Panc1 (cell line): ENCODE data around the gene UCHL3. TPM values are rescaled to one million over a fixed set of nuclear protein-coding genes. Genes with fewer than 3 reads are reported as not detected.

Source experiments
- ATAC-seq: fragments of 200-7000 bp; cut with Tn5 transposase; 2 replicates; pipeline ENCODE4 v1.9.1; 2020; ENCODE audit warnings: mild to moderate bottlenecking, moderate library complexity
- BruUV-seq: library from RNA; stranded (reverse); fragments of 400-500 nt; replicated peaks from 2 replicates; lab custom pipeline; 2021; lab: Mats Ljungman, UMichigan
- CTCF ChIA-PET: fragments of 300-600 bp; sonication (Branson Sonifier 250); formaldehyde crosslinking; loops from one replicate; lab custom pipeline; 2022; ENCODE audit warnings: antibody characterized with exemption; lab: Charles Lee
- POLR2A ChIA-PET: fragments of 300-600 bp; sonication (Branson Sonifier 250); formaldehyde crosslinking; loops from one replicate; lab custom pipeline; 2022; ENCODE audit warnings: antibody characterized with exemption; lab: Charles Lee
- DNase-seq: peaks from one replicate; pipeline ENCODE4 v3.0.0-alpha.2; 2010; ENCODE audit warnings: low read depth, low spot score
- H3K27ac ChIP-seq: 2 replicates; pipeline ENCODE4 v1.5.1; 2011; ENCODE audit warnings: mild to moderate bottlenecking, low read length, inconsistent platforms
- H3K27me3 ChIP-seq: fragments of 200-500 bp; sonication (Bioruptor generic); 2 replicates; pipeline ENCODE4 v1.6.0; 2014; ENCODE audit warnings: low read length, inconsistent platforms; ENCODE audit not compliant: control insufficient read depth, insufficient read depth
- H3K36me3 ChIP-seq: fragments of 200-500 bp; sonication (Bioruptor generic); 2 replicates; pipeline ENCODE4 v1.5.1; 2014; ENCODE audit warnings: inconsistent platforms, mild to moderate bottlenecking, low read length, moderate library complexity; ENCODE audit not compliant: control insufficient read depth, insufficient read depth
- H3K4me1 ChIP-seq: 2 replicates; pipeline ENCODE4 v1.5.1; 2011; ENCODE audit warnings: inconsistent platforms, mild to moderate bottlenecking, low read length, moderate library complexity; ENCODE audit not compliant: control insufficient read depth, insufficient read depth
- H3K4me3 ChIP-seq, 2 experiments: 2 replicates each; pipeline ENCODE4 v1.5.1; 2011 to 2012; ENCODE audit warnings: low read depth in 2 of 2, low read length in 2 of 2, mild to moderate bottlenecking in 2 of 2, inconsistent platforms in 1 of 2, moderate library complexity in 1 of 2
- H3K9me3 ChIP-seq: fragments of 200-500 bp; sonication (Bioruptor generic); 2 replicates; pipeline ENCODE4 v1.5.1; 2014; ENCODE audit warnings: low read depth, mild to moderate bottlenecking, inconsistent platforms, low read length, moderate library complexity; ENCODE audit not compliant: control insufficient read depth, insufficient read depth
- POLR2AphosphoS5 ChIP-seq: IDR thresholded peaks from 2 replicates; pipeline ENCODE4 v1.6.1; 2012; ENCODE audit warnings: mild to moderate bottlenecking, low read depth, low read length, moderate library complexity
- SIN3A ChIP-seq: IDR thresholded peaks from 2 replicates; pipeline ENCODE4 v1.6.1; 2012; ENCODE audit warnings: low read depth, mild to moderate bottlenecking, low read length, moderate library complexity, borderline replicate concordance; ENCODE audit not compliant: insufficient read depth
- TCF7L2 ChIP-seq: IDR thresholded peaks from 2 replicates; pipeline ENCODE4 v1.6.1; 2011; ENCODE audit warnings: mild to moderate bottlenecking, low read depth, low read length, inconsistent platforms
- in situ Hi-C: cut with HindIII; loops from 2 replicates; pipeline ENCODE4 v1.10.0; 2016; ENCODE audit warnings: low sequenced_read_pairs, low pct_unique_long_range_greater_than_20kb
- intact Hi-C: fragments of 100-400 bp; cut with micrococcal nuclease; formaldehyde crosslinking; loops from one replicate; pipeline ENCODE4 v1.10.0; 2022; ENCODE audit not compliant: unreplicated experiment
- total RNA-seq: library from RNA; stranded (reverse); gene quantifications from one replicate; pipeline ENCODE4 v1.2.1, GENCODE V29; 2021; ENCODE audit not compliant: unreplicated experiment
- TF ChIP-seq, protein P1 (sequence below): fragments of 450-650 bp; IDR thresholded peaks from 2 replicates; pipeline ENCODE4 v1.5.1; 2017; ENCODE audit warnings: mild to moderate bottlenecking
- TF ChIP-seq, protein P2 (sequence below), 2 experiments: IDR thresholded peaks; 2 replicates each; pipeline ENCODE4 v1.6.1; 2011 to 2012; ENCODE audit warnings: low read depth in 2 of 2, control low read depth in 1 of 2, low read length in 1 of 2, mild to moderate bottlenecking in 1 of 2, moderate library complexity in 1 of 2; ENCODE audit not compliant: insufficient read depth in 1 of 2

UCHL3 gene
- total RNA-seq, 1 experiment from 2014 or later, result 29.3 TPM

DNA sequence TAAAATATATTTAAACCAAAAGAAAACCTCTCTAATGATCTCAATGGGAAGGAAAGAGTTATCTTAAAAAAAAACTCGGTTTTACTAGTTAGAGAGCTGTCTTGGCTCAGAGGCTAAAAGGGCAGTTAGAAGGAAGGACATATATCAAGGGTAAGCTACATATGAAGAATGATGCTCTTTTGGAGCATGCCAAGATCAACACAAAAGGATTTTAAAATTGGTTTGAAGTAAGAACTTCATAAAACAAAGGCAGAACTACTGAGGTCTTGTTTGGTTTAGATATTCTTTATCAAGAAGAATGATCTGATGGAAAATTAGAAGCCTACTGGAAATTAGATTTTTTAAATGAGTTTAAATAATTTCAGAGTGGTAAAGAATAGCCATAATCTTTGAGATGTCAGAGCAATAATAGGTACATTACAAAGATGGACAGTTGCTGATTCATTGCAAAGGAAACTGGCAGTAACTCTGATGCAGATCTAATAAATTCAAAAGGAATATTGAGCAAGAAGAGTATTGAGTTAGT lies 47.1 kb downstream of the UCHL3 start:
- POLR2A ChIA-PET, result no interaction called here

DNA sequence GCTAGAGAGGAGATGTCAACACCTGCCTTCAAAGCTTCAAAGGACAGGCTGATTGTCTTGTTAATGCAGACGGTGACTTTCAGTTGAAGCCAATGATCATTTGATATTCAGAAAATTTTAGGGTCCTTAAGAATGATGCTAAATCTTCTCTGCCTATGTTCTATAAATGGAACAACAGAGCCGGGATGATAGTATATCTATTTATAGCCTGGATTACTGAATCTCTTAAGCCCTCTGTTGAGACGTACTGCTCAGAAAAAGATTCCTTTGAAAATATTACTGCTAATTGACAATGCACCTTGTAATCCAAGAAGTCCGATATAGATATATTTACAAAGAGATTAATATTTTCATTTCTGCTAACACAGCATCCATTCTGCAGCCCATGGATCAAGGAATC lies 50.8 kb downstream of the UCHL3 start:
- H3K4me1 ChIP-seq, result no peaks in the 10 kb centered on the region
- no TSS peak for BruUV-seq

More for the DNA sequence above, 47.1 kb downstream of the UCHL3 start:
- intact Hi-C loops (no loop called here), in situ Hi-C loops (no loop called here)
- Histone ChIP-seq H3K4me1 (no peaks in the 10 kb centered on the region), H3K27me3 (no peaks in the 10 kb centered on the region), H3K9me3 (no peaks in the 10 kb centered on the region), H3K27ac (no peak overlapping the region), H3K4me3 (no peak overlapping the region), H3K36me3 (no peaks in the 10 kb centered on the region; the same call in 1 of the 2 replicates)
- BruUV-seq, result no TSS peak
- DNase-seq (no peak), ATAC-seq (no peak)
- TF ChIP-seq, protein P1, sequence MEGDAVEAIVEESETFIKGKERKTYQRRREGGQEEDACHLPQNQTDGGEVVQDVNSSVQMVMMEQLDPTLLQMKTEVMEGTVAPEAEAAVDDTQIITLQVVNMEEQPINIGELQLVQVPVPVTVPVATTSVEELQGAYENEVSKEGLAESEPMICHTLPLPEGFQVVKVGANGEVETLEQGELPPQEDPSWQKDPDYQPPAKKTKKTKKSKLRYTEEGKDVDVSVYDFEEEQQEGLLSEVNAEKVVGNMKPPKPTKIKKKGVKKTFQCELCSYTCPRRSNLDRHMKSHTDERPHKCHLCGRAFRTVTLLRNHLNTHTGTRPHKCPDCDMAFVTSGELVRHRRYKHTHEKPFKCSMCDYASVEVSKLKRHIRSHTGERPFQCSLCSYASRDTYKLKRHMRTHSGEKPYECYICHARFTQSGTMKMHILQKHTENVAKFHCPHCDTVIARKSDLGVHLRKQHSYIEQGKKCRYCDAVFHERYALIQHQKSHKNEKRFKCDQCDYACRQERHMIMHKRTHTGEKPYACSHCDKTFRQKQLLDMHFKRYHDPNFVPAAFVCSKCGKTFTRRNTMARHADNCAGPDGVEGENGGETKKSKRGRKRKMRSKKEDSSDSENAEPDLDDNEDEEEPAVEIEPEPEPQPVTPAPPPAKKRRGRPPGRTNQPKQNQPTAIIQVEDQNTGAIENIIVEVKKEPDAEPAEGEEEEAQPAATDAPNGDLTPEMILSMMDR, result no peak
- TF ChIP-seq SIN3A (no peak), POLR2AphosphoS5 (no peak), TCF7L2 (no peak)
- TF ChIP-seq, protein P2, sequence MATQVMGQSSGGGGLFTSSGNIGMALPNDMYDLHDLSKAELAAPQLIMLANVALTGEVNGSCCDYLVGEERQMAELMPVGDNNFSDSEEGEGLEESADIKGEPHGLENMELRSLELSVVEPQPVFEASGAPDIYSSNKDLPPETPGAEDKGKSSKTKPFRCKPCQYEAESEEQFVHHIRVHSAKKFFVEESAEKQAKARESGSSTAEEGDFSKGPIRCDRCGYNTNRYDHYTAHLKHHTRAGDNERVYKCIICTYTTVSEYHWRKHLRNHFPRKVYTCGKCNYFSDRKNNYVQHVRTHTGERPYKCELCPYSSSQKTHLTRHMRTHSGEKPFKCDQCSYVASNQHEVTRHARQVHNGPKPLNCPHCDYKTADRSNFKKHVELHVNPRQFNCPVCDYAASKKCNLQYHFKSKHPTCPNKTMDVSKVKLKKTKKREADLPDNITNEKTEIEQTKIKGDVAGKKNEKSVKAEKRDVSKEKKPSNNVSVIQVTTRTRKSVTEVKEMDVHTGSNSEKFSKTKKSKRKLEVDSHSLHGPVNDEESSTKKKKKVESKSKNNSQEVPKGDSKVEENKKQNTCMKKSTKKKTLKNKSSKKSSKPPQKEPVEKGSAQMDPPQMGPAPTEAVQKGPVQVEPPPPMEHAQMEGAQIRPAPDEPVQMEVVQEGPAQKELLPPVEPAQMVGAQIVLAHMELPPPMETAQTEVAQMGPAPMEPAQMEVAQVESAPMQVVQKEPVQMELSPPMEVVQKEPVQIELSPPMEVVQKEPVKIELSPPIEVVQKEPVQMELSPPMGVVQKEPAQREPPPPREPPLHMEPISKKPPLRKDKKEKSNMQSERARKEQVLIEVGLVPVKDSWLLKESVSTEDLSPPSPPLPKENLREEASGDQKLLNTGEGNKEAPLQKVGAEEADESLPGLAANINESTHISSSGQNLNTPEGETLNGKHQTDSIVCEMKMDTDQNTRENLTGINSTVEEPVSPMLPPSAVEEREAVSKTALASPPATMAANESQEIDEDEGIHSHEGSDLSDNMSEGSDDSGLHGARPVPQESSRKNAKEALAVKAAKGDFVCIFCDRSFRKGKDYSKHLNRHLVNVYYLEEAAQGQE (IDR thresholded peaks at IDR 0.05; ENCODE audit: insufficient read depth in 1 of 2, low read depth in 2 of 2, low read length in 1 of 2), result no peak
- CTCF ChIA-PET, result no interaction called here

More for the DNA sequence above, 50.8 kb downstream of the UCHL3 start:
- in situ Hi-C loops, result no loop called here
- DNase-seq (no peak), ATAC-seq (no peak)
- H3K27ac ChIP-seq, result no peak overlapping the region
- H3K27me3 ChIP-seq, result no peaks in the 10 kb centered on the region
- intact Hi-C loops, result no loop called here
- H3K9me3 ChIP-seq, result no peaks in the 10 kb centered on the region
- TF ChIP-seq TCF7L2, result no peak
- TF ChIP-seq SIN3A, result no peak
- no peak for TF ChIP-seq POLR2AphosphoS5
- TF ChIP-seq, protein P1, result no peak
- TF ChIP-seq, protein P2 (IDR thresholded peaks at IDR 0.05; ENCODE audit: insufficient read depth in 1 of 2, low read depth in 2 of 2, low read length in 1 of 2), result no peak
- H3K36me3 ChIP-seq, result no peaks in the 10 kb centered on the region; the same call in 1 of the 2 replicates
- ChIA-PET POLR2A (no interaction called here), CTCF (no interaction called here)
- H3K4me3 ChIP-seq, result no peak overlapping the region
